ENCODE results near the gene DGKD.

DNA sequence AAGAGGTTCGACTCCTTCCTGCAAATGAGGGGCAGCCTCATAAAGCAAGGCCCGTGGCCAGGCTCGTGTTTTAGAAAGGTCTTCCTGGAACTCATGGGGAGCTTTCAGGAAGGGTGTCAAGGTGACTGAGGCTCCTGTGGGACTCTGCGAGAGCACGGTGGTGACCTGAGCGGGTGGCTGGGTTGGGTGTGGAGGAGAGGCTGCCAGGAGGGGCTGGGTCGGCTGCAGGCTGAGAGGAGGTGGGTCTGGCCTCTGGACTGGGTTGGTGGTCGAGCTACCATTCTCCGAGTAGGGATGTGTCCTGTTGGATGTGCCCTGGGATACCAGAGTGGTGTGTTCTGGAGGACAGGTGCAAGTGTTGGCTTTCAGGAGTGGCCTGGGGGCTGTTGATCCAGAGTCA, 86.4 kb downstream of the DGKD start:
- TF ChIP-seq, protein P1, sequence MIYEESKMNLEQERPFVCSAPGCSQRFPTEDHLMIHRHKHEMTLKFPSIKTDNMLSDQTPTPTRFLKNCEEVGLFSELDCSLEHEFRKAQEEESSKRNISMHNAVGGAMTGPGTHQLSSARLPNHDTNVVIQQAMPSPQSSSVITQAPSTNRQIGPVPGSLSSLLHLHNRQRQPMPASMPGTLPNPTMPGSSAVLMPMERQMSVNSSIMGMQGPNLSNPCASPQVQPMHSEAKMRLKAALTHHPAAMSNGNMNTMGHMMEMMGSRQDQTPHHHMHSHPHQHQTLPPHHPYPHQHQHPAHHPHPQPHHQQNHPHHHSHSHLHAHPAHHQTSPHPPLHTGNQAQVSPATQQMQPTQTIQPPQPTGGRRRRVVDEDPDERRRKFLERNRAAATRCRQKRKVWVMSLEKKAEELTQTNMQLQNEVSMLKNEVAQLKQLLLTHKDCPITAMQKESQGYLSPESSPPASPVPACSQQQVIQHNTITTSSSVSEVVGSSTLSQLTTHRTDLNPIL (CRISPR knock-in tag; IDR thresholded peaks at IDR 0.05; ENCODE audit: low read depth) = no peak
- no peak for TF ChIP-seq ESRRG (CRISPR knock-in tag; IDR thresholded peaks at IDR 0.05)
- TF ChIP-seq, protein P2, sequence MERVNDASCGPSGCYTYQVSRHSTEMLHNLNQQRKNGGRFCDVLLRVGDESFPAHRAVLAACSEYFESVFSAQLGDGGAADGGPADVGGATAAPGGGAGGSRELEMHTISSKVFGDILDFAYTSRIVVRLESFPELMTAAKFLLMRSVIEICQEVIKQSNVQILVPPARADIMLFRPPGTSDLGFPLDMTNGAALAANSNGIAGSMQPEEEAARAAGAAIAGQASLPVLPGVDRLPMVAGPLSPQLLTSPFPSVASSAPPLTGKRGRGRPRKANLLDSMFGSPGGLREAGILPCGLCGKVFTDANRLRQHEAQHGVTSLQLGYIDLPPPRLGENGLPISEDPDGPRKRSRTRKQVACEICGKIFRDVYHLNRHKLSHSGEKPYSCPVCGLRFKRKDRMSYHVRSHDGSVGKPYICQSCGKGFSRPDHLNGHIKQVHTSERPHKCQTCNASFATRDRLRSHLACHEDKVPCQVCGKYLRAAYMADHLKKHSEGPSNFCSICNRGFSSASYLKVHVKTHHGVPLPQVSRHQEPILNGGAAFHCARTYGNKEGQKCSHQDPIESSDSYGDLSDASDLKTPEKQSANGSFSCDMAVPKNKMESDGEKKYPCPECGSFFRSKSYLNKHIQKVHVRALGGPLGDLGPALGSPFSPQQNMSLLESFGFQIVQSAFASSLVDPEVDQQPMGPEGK (CRISPR knock-in tag; IDR thresholded peaks at IDR 0.05; ENCODE audit: borderline replicate concordance) = no peak
- TF ChIP-seq, protein P3, sequence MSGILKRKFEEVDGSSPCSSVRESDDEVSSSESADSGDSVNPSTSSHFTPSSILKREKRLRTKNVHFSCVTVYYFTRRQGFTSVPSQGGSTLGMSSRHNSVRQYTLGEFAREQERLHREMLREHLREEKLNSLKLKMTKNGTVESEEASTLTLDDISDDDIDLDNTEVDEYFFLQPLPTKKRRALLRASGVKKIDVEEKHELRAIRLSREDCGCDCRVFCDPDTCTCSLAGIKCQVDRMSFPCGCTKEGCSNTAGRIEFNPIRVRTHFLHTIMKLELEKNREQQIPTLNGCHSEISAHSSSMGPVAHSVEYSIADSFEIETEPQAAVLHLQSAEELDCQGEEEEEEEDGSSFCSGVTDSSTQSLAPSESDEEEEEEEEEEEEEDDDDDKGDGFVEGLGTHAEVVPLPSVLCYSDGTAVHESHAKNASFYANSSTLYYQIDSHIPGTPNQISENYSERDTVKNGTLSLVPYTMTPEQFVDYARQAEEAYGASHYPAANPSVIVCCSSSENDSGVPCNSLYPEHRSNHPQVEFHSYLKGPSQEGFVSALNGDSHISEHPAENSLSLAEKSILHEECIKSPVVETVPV (CRISPR knock-in tag; IDR thresholded peaks at IDR 0.05) = no peak

All from SK-N-SH treated with all-trans-retinoic acid at 6 μM for 48 hours (cell line).